VCaP (cell line): ENCODE measurements around the gene C11orf42.

Source experiments
- H3K27ac ChIP-seq: fragments of 450-650 bp; 2 replicates; pipeline ENCODE4 v1.5.1; 2017
- CTCF ChIP-seq: fragments of 450-650 bp; conservative IDR thresholded peaks from 2 replicates; pipeline ENCODE4 v1.5.1; 2017; ENCODE audit warnings: mild to moderate bottlenecking, moderate library complexity

Gene C11orf42

GRCh38 chr11:6234387-6235107 is 29.2 kb downstream of the C11orf42 start, which contains the start of gene FHIP1B:
Gene FHIP1B (minus strand): TSS chr11:6234636. CDS start chr11:6224516, 10,120 bp downstream.
- TF ChIP-seq CTCF = no peak
- peak within 1 kb of the TSS; percentile 71 for H3K27ac ChIP-seq

GRCh38 chr11:6237266-6237665 is 31.9 kb downstream of the C11orf42 start:
- no peak for TF ChIP-seq CTCF
- H3K27ac ChIP-seq = no peak overlapping the region

GRCh38 chr11:6237761-6238302 is 32.5 kb downstream of the C11orf42 start:
- H3K27ac ChIP-seq = no peak overlapping the region
- TF ChIP-seq CTCF = no peak

- no peak within 1 kb of the TSS for H3K27ac ChIP-seq
- TF ChIP-seq CTCF = no peak
Observed at GRCh38 chr11:6238902-6239301, 33.5 kb downstream of the C11orf42 start, which contains the start of gene CNGA4. Gene CNGA4 (plus strand): TSS chr11:6239089. CDS start chr11:6239207, 118 bp downstream.

GRCh38 chr11:6240139-6240538 is 34.8 kb downstream of the C11orf42 start:
- no peak overlapping the region for H3K27ac ChIP-seq
- TF ChIP-seq CTCF = no peak

- H3K27ac ChIP-seq = no peak overlapping the region
- TF ChIP-seq CTCF = no peak
Observed at GRCh38 chr11:6240781-6241180, 35.4 kb downstream of the C11orf42 start.

- no peak for TF ChIP-seq CTCF
- no peak overlapping the region for H3K27ac ChIP-seq
Observed at GRCh38 chr11:6241316-6241715, 36.0 kb downstream of the C11orf42 start.
